SK-MEL-5 (cell line): Measurements from ENCODE around the gene C17orf107. TPM values are rescaled to one million over a fixed set of nuclear protein-coding genes. Genes with fewer than 3 reads are reported as not detected.
"Not testable (repeated sequence)": the region's sequence is repeated elsewhere in the genome, so short reads cannot be mapped to it uniquely, and the experiment has no call there.

Experiments used
- DNase-seq: peaks from one replicate; pipeline ENCODE4 v3.0.0-alpha.2; 2016; ENCODE audit warnings: low read depth, low spot score
- in situ Hi-C: cut with HindIII; loops from 2 replicates; pipeline ENCODE4 v1.10.0; 2016; ENCODE audit warnings: low sequenced_read_pairs, high pct_unique_total_duplicates, low pct_unique_long_range_greater_than_20kb
- total RNA-seq: library from RNA; depleted of rRNA; stranded (reverse); fragments of >200 nt; shearing (Covaris generic); gene quantifications from 2 replicates; pipeline ENCODE4 v1.2.3, GENCODE V29; 2014

Gene C17orf107
- total RNA-seq, 1 experiment from 2014 or later, result not detected

- in situ Hi-C loops, result no loop called here
Measured at GRCh38 chr17:4895657-4896331, 3.5 kb upstream of the C17orf107 start.

GRCh38 chr17:4896332-4897197, 2.8 kb upstream of the C17orf107 start:
- no peak for DNase-seq
- in situ Hi-C loops, result no loop called here

More at GRCh38 chr17:4895657-4896331, 3.5 kb upstream of the C17orf107 start:
- peak; percentile 72 for DNase-seq

- no peak for DNase-seq
- in situ Hi-C loops, result no loop called here
Measured at GRCh38 chr17:4897198-4897687, 2.1 kb upstream of the C17orf107 start.

- DNase-seq, result no peak
- in situ Hi-C loops, result no loop called here
Measured at GRCh38 chr17:4897785-4898184, 1.6 kb upstream of the C17orf107 start.

GRCh38 chr17:4898351-4898750, 985 bp upstream of the C17orf107 start:
- DNase-seq, result no peak
- in situ Hi-C loops, result no loop called here

- in situ Hi-C loops, result no loop called here
- DNase-seq, result no peak
Measured at GRCh38 chr17:4898927-4899326, 409 bp upstream of the C17orf107 start.

GRCh38 chr17:4900231-4901107, 1.1 kb downstream of the C17orf107 start:
- no peak for DNase-seq
- in situ Hi-C loops, result no loop called here

- no peak for DNase-seq
- in situ Hi-C loops, result no loop called here
Measured at GRCh38 chr17:4901108-4901647, 1.8 kb downstream of the C17orf107 start.

- in situ Hi-C loops, result no loop called here
- no peak for DNase-seq
Measured at GRCh38 chr17:4901648-4902344, 2.5 kb downstream of the C17orf107 start.

- in situ Hi-C loops, result no loop called here
- no peak for DNase-seq
Measured at GRCh38 chr17:4902540-4902939, 3.2 kb downstream of the C17orf107 start.

GRCh38 chr17:4903051-4903818, 3.9 kb downstream of the C17orf107 start, which contains the start of gene CHRNE:
TSS of gene CHRNE (minus strand) at chr17:4903098. CDS start at chr17:4903063, 35 bp downstream.
- in situ Hi-C loops, result no loop called here

GRCh38 chr17:4906642-4907041, 7.3 kb downstream of the C17orf107 start:
- in situ Hi-C loops, DNase-seq: not testable (repeated sequence)

More at GRCh38 chr17:4903051-4903818, 3.9 kb downstream of the C17orf107 start, which contains the start of gene CHRNE:
- DNase-seq, result peak; percentile 78

- in situ Hi-C loops, result no loop called here
- peak; percentile 66 for DNase-seq
Measured at GRCh38 chr17:4908301-4908700, 9.0 kb downstream of the C17orf107 start.

- in situ Hi-C loops, result no loop called here
Measured at GRCh38 chr17:4908711-4909496, 9.6 kb downstream of the C17orf107 start.

GRCh38 chr17:4913994-4914393, 14.7 kb downstream of the C17orf107 start:
- DNase-seq, result peak; percentile 19
- in situ Hi-C loops, result no loop called here

More at GRCh38 chr17:4908711-4909496, 9.6 kb downstream of the C17orf107 start:
- peak; percentile 91 for DNase-seq
